NB4 (cell line): ENCODE data around the gene WDR83.
"Not testable (repeated sequence)": the region's sequence is repeated elsewhere in the genome, so short reads cannot be mapped to it uniquely, and the experiment has no call there.

Source experiments
- CTCF ChIP-seq: IDR thresholded peaks from one replicate; pipeline ENCODE4 v1.5.1; 2012; ENCODE audit warnings: low read depth, low read length
- MAX ChIP-seq: IDR thresholded peaks from 2 replicates; pipeline ENCODE4 v1.6.1; 2011; ENCODE audit warnings: low read depth, low read length
- MYC ChIP-seq: IDR thresholded peaks from 2 replicates; pipeline ENCODE4 v1.6.1; 2011; ENCODE audit warnings: low read depth, low read length
- POLR2A ChIP-seq: IDR thresholded peaks from 2 replicates; pipeline ENCODE4 v1.6.1; 2011; ENCODE audit warnings: mild to moderate bottlenecking; ENCODE audit not compliant: insufficient read length; ENCODE audit errors: extremely low read depth

GRCh38 chr19:12643716-12644115 lies 22.9 kb upstream of the WDR83 start:
- not testable (repeated sequence) for TF ChIP-seq CTCF, POLR2A, MYC, MAX
